Activated CD8-positive, alpha-beta T cell treated with anti-CD3 and anti-CD28 coated beads for 36 hours (primary cell): Measurements from ENCODE around the gene RUVBL1. TPM values are rescaled to one million over a fixed set of nuclear protein-coding genes. Genes with fewer than 3 reads are reported as not detected.

Source experiments
- ATAC-seq: fragments of 200-7000 bp; cut with Tn5 transposase; one replicate; pipeline ENCODE4 v1.10.0; 2021; ENCODE audit warnings: mild to moderate bottlenecking, moderate library complexity
- CTCF ChIA-PET: fragments of 350-600 bp; sonication (Branson Sonifier 250); formaldehyde crosslinking; loops from one replicate; lab custom pipeline; 2021; ENCODE audit warnings: antibody characterized with exemption; lab: Charles Lee
- POLR2A ChIA-PET: fragments of 350-600 bp; sonication (Branson Sonifier 250); formaldehyde crosslinking; loops from one replicate; lab custom pipeline; 2021; ENCODE audit warnings: antibody characterized with exemption; lab: Charles Lee
- DNase-seq: peaks from one replicate; pipeline ENCODE4 v3.0.0-alpha.2; 2020
- H3K27ac Mint-ChIP-seq: one replicate; pipeline ENCODE4 v1.8.0; 2021; ENCODE audit warnings: mild to moderate bottlenecking, mixed read lengths
- H3K27me3 Mint-ChIP-seq: one replicate; pipeline ENCODE4 v1.8.0; 2021; ENCODE audit warnings: mixed read lengths
- H3K36me3 Mint-ChIP-seq: one replicate; pipeline ENCODE4 v1.8.0; 2021; ENCODE audit warnings: low read depth, mixed read lengths
- H3K4me1 Mint-ChIP-seq: one replicate; pipeline ENCODE4 v1.8.0; 2021; ENCODE audit warnings: low read depth, mixed read lengths
- H3K4me3 Mint-ChIP-seq: one replicate; pipeline ENCODE4 v1.8.0; 2021; ENCODE audit warnings: mild to moderate bottlenecking, moderate library complexity, mixed read lengths
- H3K9me3 Mint-ChIP-seq: one replicate; pipeline ENCODE4 v1.8.0; 2021; ENCODE audit warnings: mixed read lengths
- intact Hi-C: fragments of 100-400 bp; cut with micrococcal nuclease; formaldehyde crosslinking; loops from one replicate; pipeline ENCODE4 v1.10.0; 2022
- total RNA-seq, 2 experiments: library from RNA; stranded (reverse); gene quantifications; one replicate each; pipeline ENCODE4 v1.2.3, GENCODE V29; 2021
- TF ChIP-seq, protein P1 (sequence below): fragments of 200-600 bp; IDR thresholded peaks from one replicate; pipeline ENCODE4 v1.8.0; 2022; ENCODE audit warnings: antibody characterized with exemption, mild to moderate bottlenecking

RUVBL1 gene
- total RNA-seq, 2 experiments from 2014 or later, result 99.0 to 99.5 TPM

- Mint-ChIP-seq H3K4me1 (peaks cover 5% of the 10 kb centered on the region), H3K4me3 (no peak overlapping the region), H3K27ac (no peak overlapping the region), H3K36me3 (peaks cover 55% of the 10 kb centered on the region), H3K9me3 (no peaks in the 10 kb centered on the region), H3K27me3 (no peaks in the 10 kb centered on the region)
- ATAC-seq (no peak), DNase-seq (no peak)
- ChIA-PET POLR2A (no interaction called here), CTCF (interaction anchor here (1.0 kb wide), 2 partner anchors 13 to 52 kb away, joined by 3 to 4 read pairs; no protein-coding TSS in a partner anchor)
- TF ChIP-seq, protein P1, sequence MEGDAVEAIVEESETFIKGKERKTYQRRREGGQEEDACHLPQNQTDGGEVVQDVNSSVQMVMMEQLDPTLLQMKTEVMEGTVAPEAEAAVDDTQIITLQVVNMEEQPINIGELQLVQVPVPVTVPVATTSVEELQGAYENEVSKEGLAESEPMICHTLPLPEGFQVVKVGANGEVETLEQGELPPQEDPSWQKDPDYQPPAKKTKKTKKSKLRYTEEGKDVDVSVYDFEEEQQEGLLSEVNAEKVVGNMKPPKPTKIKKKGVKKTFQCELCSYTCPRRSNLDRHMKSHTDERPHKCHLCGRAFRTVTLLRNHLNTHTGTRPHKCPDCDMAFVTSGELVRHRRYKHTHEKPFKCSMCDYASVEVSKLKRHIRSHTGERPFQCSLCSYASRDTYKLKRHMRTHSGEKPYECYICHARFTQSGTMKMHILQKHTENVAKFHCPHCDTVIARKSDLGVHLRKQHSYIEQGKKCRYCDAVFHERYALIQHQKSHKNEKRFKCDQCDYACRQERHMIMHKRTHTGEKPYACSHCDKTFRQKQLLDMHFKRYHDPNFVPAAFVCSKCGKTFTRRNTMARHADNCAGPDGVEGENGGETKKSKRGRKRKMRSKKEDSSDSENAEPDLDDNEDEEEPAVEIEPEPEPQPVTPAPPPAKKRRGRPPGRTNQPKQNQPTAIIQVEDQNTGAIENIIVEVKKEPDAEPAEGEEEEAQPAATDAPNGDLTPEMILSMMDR, result no peak
- intact Hi-C loops, result loop anchor here (10.0 kb wide), 1 partner anchor 413 kb away; the partner anchor contains the start of gene GATA2
Measured at GRCh38 chr3:128081846-128082245, 41.8 kb downstream of the RUVBL1 start.

DNA sequence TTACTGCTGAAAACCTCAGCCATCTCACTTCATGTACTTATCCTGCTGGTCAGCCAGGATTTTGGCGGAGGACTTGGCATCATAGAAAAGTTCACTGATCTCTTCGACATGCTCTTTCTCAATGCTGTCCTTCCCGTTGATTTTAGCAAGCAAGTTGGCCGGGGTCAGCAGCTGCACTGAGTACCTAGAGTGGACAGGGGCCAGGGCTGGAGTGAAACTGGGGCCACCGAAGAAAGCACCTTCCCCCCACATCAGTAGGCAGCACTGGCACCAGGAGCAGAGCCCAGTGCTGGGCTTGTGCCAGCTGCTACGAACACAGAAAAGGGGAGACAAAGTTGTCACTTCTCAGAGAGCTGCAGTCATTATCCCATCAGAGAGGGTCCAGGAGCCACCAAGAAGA, 42.4 kb downstream of the RUVBL1 start:
- H3K9me3 Mint-ChIP-seq, result no peaks in the 10 kb centered on the region
- POLR2A ChIA-PET, result no interaction called here

DNA sequence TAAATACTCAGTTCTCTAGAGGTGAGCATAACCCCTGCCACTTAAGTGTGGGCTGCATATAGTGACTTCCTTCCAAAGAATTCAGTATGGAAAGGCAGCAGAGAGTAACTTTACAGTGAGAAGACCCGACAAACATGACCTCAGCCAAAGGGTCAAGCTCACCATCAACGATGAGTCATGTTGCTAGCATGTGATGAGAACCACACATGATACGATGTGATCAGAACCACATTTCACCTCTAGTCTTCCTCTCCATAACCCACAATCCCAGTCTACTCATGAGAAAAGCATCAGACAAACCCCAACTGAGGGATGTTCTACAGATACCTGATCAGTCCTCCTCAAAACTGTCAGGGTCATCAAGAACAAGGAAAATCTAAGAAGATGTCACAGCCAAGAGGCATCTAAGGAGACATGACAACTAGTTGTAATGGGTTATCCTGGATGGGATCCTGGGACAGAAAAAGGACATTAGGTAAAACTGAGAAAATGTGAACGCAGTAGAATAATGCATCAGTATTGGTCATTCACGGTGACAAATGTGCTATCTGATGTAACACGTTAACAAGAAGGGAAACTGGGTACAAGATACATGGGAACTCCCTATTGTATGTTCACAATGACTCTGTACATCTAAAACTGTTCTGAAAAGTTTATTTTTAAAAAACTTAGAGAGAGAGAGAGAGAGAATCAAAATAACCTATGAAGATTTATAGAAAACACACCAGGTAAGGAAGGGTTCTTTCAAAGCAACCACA, 43.1 kb downstream of the RUVBL1 start:
- peaks cover 48% of the 10 kb centered on the region for H3K36me3 Mint-ChIP-seq

More for the DNA sequence above, 42.4 kb downstream of the RUVBL1 start:
- TF ChIP-seq, protein P1, result no peak
- Mint-ChIP-seq H3K27me3 (no peaks in the 10 kb centered on the region), H3K4me3 (no peak overlapping the region), H3K4me1 (peaks cover 5% of the 10 kb centered on the region), H3K27ac (no peak overlapping the region), H3K36me3 (peaks cover 49% of the 10 kb centered on the region)
- CTCF ChIA-PET, result interaction anchor here (1.0 kb wide), 1 partner anchor 52 kb away, joined by 3 read pairs; no protein-coding TSS in a partner anchor
- ATAC-seq (no peak), DNase-seq (no peak)
- intact Hi-C loops, result loop anchor here (10.0 kb wide), 1 partner anchor 414 kb away; the partner anchor contains the start of gene GATA2

DNA sequence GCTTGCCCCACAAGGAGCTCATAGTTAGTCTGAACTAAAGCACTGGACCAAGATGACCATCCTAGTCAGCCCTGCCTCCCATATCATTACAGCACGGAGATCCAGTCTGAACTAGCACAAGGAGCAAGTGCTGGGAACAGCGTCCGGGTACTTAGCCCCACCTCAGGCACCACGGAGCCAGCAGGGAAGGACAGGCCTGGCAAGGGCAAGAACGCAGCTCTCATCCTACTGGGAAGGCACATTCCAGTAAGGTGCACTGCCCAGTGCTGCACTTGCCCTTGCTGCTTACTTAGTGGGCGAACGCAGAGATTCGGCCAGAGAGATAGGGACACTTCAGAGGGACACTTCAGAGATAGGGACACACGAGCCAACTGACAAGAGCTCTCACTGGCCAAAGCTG, 43.8 kb downstream of the RUVBL1 start:
- ATAC-seq, result no peak
- ChIA-PET POLR2A (interaction anchor here (0.6 to 1.3 kb wide), 2 partner anchors 14 to 73 kb away, joined by 3 to 5 read pairs; partner anchors contain the start of gene EEFSEC), CTCF (no interaction called here)
- intact Hi-C loops, result loop anchor here (10.0 kb wide), 1 partner anchor 415 kb away; the partner anchor contains the start of gene GATA2
- Mint-ChIP-seq H3K27me3 (no peaks in the 10 kb centered on the region), H3K4me3 (no peak overlapping the region), H3K9me3 (no peaks in the 10 kb centered on the region), H3K27ac (no peak overlapping the region), H3K36me3 (peaks cover 43% of the 10 kb centered on the region), H3K4me1 (peaks cover 16% of the 10 kb centered on the region)
- DNase-seq, result no peak
- TF ChIP-seq, protein P1, result no peak

More for the DNA sequence above, 43.1 kb downstream of the RUVBL1 start:
- DNase-seq, result no peak
- TF ChIP-seq, protein P1, result no peak
- CTCF ChIA-PET, result no interaction called here
- intact Hi-C loops, result loop anchor here (10.0 kb wide), 1 partner anchor 414 kb away; the partner anchor contains the start of gene GATA2
- no peaks in the 10 kb centered on the region for H3K27me3 Mint-ChIP-seq
- no peak overlapping the region for H3K4me3 Mint-ChIP-seq
- POLR2A ChIA-PET, result interaction anchor here (1.3 kb wide), 1 partner anchor 73 kb away, joined by 5 read pairs; the partner anchor contains the start of gene EEFSEC
- H3K27ac Mint-ChIP-seq, result no peak overlapping the region
- ATAC-seq, result no peak
- H3K4me1 Mint-ChIP-seq, result peaks cover 10% of the 10 kb centered on the region
- no peaks in the 10 kb centered on the region for H3K9me3 Mint-ChIP-seq
